DOHH2 (cell line): Measurements from ENCODE around the gene RUFY4.

Experiments
- H3F3A ChIP-seq: fragments of 200-600 bp; sonication (generic), shearing (Covaris generic); 2 replicates; pipeline ENCODE4 v1.6.0; 2016; ENCODE audit warnings: antibody characterized with exemption, mild to moderate bottlenecking; ENCODE audit not compliant: control insufficient read depth, insufficient read depth
- H3K27ac ChIP-seq: fragments of 200-600 bp; sonication (generic); 2 replicates; pipeline ENCODE4 v1.5.1; 2014; ENCODE audit warnings: low read depth, mild to moderate bottlenecking, low read length, moderate library complexity
- H3K27me3 ChIP-seq: fragments of 200-600 bp; sonication (generic); 2 replicates; pipeline ENCODE4 v1.6.1; 2014; ENCODE audit warnings: mild to moderate bottlenecking, low read length, mixed read lengths; ENCODE audit not compliant: control insufficient read depth
- H3K36me3 ChIP-seq: fragments of 200-600 bp; sonication (generic); 2 replicates; pipeline ENCODE4 v1.6.1; 2014; ENCODE audit warnings: mild to moderate bottlenecking, low read length, moderate library complexity, mixed read lengths; ENCODE audit not compliant: control insufficient read depth
- H3K4me1 ChIP-seq: fragments of 200-600 bp; sonication (generic); 2 replicates; pipeline ENCODE4 v1.6.1; 2014; ENCODE audit warnings: mild to moderate bottlenecking, low read length, mixed read lengths; ENCODE audit not compliant: control insufficient read depth
- H3K4me2 ChIP-seq: fragments of 200-600 bp; sonication (generic); 2 replicates; pipeline ENCODE4 v1.6.0; 2014; ENCODE audit warnings: mild to moderate bottlenecking, low read length, moderate library complexity
- H3K4me3 ChIP-seq: fragments of 200-600 bp; sonication (generic); 2 replicates; pipeline ENCODE4 v1.5.1; 2014; ENCODE audit warnings: mild to moderate bottlenecking, low read length, mixed read lengths
- H3K79me2 ChIP-seq: fragments of 200-600 bp; sonication (generic); 2 replicates; pipeline ENCODE4 v1.6.1; 2014; ENCODE audit warnings: mild to moderate bottlenecking, low read length, mixed read lengths; ENCODE audit not compliant: control insufficient read depth
- H3K9me2 ChIP-seq: fragments of 200-600 bp; sonication (generic); replicated peaks from 2 replicates; pipeline ENCODE4 v1.6.1; 2014; ENCODE audit warnings: mild to moderate bottlenecking, low read length, mixed read lengths; ENCODE audit not compliant: control insufficient read depth
- H3K9me3 ChIP-seq: fragments of 200-600 bp; sonication (generic); 2 replicates; pipeline ENCODE4 v1.6.1; 2014; ENCODE audit warnings: antibody characterized with exemption, low read length, mixed read lengths; ENCODE audit not compliant: control insufficient read depth, insufficient read depth
- H4K20me1 ChIP-seq: fragments of 200-600 bp; sonication (generic); 2 replicates; pipeline ENCODE4 v1.6.0; 2014; ENCODE audit warnings: low read depth, mild to moderate bottlenecking, antibody characterized with exemption, low read length, moderate library complexity; ENCODE audit not compliant: control insufficient read depth, insufficient read depth
- CTCF ChIP-seq: fragments of 200-600 bp; sonication (generic); IDR thresholded peaks from one replicate; pipeline ENCODE4 v1.5.1; 2014; ENCODE audit warnings: antibody characterized with exemption, mild to moderate bottlenecking, low read depth, low read length; ENCODE audit not compliant: poor library complexity, severe bottlenecking
- EZH2phosphoT487 ChIP-seq: fragments of 200-600 bp; sonication (generic); IDR thresholded peaks from 2 replicates; pipeline ENCODE4 v1.6.1; 2017; ENCODE audit warnings: borderline replicate concordance, mild to moderate bottlenecking, antibody characterized with exemption, low read length, moderate library complexity, mixed read lengths

RUFY4 gene

GRCh38 chr2:218063486-218063885 lies 5.6 kb upstream of the RUFY4 start:
- no peak overlapping the region for H3K4me2 ChIP-seq
- H3K4me3 ChIP-seq: no peak overlapping the region
- H3K36me3 ChIP-seq: no peaks in the 10 kb centered on the region
- no peaks in the 10 kb centered on the region for H3K9me3 ChIP-seq
- H3K27me3 ChIP-seq: peaks cover 9% of the 10 kb centered on the region
- TF ChIP-seq EZH2phosphoT487 (no peak), CTCF (no peak)
- H3K79me2 ChIP-seq: no peaks in the 10 kb centered on the region
- H3K9me2 ChIP-seq: no peaks in the 10 kb centered on the region
- H3K4me1 ChIP-seq: no peaks in the 10 kb centered on the region
- no peak overlapping the region for H3K27ac ChIP-seq
- H3F3A ChIP-seq: no peaks in the 10 kb centered on the region
- no peaks in the 10 kb centered on the region for H4K20me1 ChIP-seq

- Histone ChIP-seq H3F3A (no peaks in the 10 kb centered on the region), H4K20me1 (no peaks in the 10 kb centered on the region), H3K9me2 (no peaks in the 10 kb centered on the region), H3K36me3 (no peaks in the 10 kb centered on the region), H3K27ac (no peak overlapping the region), H3K4me3 (no peak overlapping the region), H3K4me1 (no peaks in the 10 kb centered on the region), H3K79me2 (no peaks in the 10 kb centered on the region), H3K27me3 (peaks cover 7% of the 10 kb centered on the region), H3K9me3 (no peaks in the 10 kb centered on the region), H3K4me2 (no peak overlapping the region)
- TF ChIP-seq EZH2phosphoT487 (no peak), CTCF (no peak)
Observed at GRCh38 chr2:218063896-218064295, 5.2 kb upstream of the RUFY4 start.

- no peak overlapping the region for H3K4me2 ChIP-seq
- no peaks in the 10 kb centered on the region for H3K4me1 ChIP-seq
- H3K9me3 ChIP-seq: no peaks in the 10 kb centered on the region
- no peak overlapping the region for H3K4me3 ChIP-seq
- no peaks in the 10 kb centered on the region for H3K9me2 ChIP-seq
- H3F3A ChIP-seq: no peaks in the 10 kb centered on the region
- H3K36me3 ChIP-seq: no peaks in the 10 kb centered on the region
- TF ChIP-seq CTCF (no peak), EZH2phosphoT487 (no peak)
- H3K79me2 ChIP-seq: no peaks in the 10 kb centered on the region
- no peak overlapping the region for H3K27ac ChIP-seq
- peaks cover 4% of the 10 kb centered on the region; the same call in 1 of the 2 replicates for H3K27me3 ChIP-seq
- H4K20me1 ChIP-seq: no peaks in the 10 kb centered on the region
Observed at GRCh38 chr2:218065239-218066006, 3.6 kb upstream of the RUFY4 start.
